SW480 (cell line): ENCODE results near the gene SLC6A17.

Experiments used
- DNase-seq: peaks from one replicate; pipeline ENCODE4 v3.0.0-alpha.2; 2016; ENCODE audit warnings: low spot score

Gene SLC6A17

DNA sequence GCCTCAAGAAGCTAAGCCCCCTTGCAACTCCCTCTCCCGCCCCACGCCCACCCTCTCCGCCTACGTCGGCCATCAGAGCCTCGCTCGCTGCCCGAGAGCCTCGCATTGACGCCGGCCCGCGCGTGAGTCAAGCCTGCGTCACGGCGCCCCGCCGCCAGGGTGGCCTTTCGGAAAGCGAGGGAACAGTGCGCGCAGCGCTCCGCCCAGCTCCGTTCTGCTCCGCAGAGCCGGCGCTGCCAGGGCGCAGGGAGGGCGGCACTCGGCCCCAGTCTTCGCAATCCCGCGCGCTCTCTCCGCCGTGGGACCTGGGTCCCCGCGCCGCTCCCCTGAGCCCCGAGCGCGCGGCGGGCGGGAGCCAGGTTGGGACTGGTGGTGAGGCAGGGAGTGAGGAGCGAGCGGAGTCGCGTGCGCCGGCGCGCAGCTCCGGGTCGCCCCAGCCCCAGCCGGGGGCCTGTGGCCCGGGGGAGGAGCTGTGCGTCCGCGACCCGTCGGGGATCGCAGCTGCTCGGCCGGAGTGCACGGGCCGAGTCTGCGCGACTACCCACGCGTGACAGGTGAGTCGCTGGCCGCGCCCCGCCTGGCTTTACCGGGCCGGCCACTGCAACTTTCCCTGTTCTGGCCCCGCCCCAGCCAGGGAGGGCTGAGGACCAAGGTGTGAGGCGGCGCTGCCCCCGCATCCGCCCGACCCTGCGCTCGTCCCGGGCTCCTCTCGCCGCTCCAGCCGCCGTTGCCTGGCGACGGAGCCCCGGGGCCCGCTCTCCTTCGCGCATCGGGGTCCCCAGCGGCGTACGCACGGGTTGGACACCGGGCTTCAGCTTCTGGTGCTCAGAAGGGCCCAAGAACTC, at the start of gene SLC6A17:
SLC6A17 (plus strand) TSS at position 165 of the 845 bp plus-strand sequence. CDS start 16,436 bp downstream, outside the sequence.
- DNase-seq = no peak

DNA sequence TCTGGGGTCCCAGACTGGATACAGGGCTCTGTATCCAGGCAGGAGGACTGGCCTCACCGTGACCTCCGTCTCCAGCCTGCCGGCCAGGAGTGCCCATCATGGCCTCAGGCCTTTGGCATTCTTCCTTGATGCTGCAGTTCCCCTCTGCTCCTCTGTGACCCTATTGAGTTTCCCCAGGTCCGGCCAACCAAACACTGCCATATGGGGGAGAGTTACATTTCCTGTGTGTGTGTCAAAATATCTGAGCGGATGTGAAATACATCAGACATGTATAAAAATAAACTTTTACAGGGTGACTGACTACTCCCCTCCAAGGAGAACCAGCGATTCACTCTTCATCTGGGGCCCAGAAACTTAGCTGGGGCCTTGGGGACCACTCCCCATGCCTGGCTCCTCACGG, 48.2 kb upstream of the SLC6A17 start:
- no peak for DNase-seq

DNA sequence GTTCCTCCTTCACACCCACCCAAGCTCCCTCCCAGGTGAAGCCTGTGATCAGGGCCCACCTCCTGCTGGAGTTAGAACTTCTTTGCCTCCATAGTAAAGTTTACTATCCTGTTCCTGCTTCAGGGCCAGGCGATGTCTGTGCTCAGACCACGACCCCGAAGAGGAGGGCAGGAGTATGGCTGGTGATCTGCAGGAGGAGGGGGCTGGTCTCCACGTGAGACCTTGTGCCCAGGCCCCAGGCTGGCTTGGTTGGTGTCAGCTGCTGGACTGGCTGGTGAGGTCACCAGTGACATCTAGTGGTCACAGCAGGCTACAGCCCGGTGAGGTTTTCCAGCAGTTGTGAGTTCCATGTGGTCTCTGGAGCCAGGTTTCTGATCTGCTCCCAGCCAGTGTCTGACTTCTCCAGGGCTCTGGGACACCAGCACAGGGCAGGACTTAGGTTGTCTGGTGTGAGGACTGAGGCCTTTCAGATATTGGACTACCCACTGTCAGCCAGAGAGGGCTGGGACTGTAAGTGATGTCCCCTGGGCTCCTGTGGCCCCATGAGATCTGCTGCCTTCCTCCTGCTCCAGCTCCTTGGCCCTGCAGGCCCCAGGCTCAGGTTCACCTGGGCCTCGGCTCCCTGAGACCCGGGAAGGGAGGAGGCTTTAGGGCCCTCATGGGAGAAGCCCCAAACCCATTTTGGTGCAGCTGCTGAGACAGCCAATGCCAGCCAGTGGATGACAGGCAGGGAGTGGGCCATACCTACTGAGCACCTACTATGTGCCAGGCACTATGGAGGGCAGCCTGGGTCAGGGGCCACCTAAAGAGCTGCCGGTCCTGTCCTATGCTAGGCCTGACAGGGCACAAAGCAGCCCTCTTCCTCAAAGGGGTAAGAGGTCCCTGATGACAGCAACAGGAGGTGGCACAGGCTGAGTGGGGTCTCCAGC, 44.0 kb upstream of the SLC6A17 start:
- DNase-seq = peak; percentile 54

DNA sequence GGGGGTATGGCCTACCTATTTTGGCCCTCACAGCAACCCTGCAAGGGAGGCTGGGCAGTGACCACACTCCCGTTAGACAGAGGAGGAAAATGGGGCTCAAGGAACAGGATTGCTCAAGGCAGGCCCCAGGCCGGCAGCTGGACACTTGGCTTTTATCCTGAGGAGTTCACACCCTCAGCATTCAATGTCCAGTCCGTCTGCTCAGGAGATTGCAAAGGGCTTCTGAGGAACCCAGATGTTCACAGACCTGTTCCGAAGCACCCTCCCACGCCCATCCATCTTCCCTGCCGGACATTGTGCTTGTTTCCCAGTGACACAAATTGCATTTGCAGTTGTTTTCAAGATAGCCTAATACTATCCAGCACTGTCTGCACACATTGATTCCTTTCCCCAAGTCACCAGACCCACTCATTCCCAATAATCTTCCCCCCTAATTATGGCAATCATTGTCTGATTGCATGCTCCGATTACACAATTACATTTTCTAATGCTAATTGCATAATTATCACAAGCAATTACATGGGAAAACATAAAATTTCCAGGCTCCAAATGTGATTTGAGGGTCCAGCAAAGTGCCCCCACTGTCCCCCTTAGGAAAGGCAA, 42.3 kb upstream of the SLC6A17 start:
- DNase-seq = no peak

DNA sequence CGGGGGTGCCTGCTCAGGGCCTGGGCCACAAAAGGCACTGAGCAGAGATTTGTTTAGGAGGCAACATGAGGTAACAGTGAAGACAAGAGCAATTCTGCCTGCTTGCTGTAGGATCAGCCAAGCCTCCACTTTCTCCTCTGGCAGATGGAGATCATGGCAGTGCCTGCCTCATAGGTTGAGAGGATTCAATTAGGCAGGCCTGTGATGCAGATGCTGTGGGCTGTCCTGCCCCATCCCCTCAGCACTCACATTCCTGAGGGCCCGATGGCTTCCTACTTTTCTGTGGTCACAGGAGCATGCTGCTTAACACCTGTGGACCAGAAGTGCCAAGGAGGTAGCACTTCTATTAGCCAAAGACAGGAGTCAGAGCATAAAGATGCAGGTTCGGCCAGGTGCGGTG, 39.2 kb upstream of the SLC6A17 start:
- DNase-seq = no peak

DNA sequence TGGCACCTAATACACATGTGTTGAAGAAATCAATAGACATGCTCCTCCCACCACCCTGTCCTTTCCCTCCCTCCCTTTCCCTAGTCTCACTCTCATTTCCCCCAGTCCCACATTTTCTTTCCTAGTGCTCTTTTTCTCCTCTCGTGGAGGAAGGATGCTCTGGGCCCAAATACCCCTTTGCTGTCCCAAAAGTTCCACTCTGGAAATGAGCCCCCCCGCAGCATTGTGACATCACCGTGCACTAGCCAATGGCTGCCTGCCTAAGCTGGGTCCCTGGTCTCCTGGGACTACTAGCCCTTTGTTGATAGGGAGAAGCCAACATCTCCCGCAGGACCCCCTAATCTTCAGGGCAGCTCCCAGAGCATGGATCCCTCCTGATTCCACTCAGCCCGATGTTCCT, 38.2 kb upstream of the SLC6A17 start, which contains the start of gene UBL4B:
UBL4B (plus strand) TSS at position 301 of the 400 bp plus-strand sequence; CDS start at position 393, 92 bp downstream.
- no peak for DNase-seq

DNA sequence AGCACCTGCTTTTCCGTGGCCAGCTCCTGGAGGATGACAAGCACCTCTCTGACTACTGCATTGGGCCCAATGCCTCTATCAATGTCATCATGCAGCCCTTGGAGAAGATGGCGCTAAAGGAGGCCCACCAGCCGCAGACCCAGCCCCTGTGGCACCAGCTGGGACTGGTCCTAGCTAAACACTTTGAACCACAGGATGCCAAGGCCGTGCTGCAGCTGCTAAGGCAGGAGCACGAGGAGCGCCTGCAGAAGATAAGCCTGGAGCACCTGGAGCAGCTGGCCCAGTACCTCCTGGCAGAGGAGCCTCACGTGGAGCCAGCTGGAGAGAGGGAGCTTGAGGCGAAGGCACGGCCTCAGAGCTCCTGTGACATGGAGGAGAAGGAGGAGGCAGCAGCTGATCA, 37.6 kb upstream of the SLC6A17 start:
- no peak for DNase-seq

DNA sequence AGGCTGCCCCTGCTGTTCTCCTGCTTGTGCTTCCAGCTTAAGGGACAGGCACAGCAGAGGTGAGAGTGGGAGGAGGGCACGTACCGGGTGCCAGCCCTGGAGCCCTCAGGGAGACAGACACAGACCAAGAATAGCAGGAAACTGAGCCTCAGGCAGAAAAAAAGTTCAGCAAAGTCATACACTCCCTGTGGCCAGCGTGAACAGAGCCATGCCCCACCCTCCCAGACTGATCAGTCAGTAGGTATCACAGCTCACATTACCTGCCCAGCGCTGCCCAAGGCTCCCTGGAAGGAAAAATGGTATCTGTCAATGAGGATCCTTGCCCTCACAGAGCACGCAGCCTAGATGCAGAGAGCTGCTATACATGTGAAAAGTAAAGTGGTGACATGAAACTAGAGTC, 36.7 kb upstream of the SLC6A17 start:
- DNase-seq = no peak

DNA sequence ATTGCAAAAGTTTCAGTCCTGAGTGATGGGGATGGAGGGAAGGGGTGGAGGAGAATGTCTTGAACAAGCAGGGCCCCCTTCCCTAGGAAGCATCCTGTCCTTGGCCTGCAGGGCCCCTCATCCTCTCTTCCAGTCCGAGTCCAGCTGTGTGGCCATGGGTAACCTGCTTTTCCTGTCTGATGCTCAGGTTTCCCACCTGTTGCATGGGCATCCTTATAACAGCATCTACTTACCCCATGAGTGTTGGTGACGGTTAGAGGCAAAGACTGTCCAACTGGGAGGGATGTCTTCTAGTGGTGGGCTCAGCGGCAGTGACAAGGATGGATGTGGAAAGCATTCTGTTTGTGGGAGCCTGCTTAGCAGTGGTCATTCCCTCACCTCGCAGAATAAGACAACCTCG, 36.1 kb upstream of the SLC6A17 start:
- DNase-seq = no peak

DNA sequence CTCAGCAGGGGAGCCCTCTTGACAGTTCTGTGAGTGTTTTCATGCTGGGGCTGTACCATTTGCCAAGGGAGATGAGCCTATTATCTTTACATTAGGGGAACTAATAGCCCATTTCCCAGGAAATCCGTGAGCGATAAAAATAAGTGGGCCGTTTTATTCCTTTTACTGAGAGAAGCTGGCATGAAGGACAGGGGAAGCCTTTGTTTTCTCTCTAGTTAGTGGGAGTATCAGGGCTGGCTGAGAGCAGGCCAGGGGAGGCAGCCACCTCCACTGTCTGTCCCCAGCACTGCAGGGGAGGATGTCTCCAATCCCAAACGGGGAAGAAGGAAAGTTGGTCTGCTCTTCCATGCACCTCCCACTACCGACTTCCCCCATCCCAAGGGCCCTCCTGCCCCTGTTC, 35.5 kb upstream of the SLC6A17 start:
- DNase-seq = no peak

DNA sequence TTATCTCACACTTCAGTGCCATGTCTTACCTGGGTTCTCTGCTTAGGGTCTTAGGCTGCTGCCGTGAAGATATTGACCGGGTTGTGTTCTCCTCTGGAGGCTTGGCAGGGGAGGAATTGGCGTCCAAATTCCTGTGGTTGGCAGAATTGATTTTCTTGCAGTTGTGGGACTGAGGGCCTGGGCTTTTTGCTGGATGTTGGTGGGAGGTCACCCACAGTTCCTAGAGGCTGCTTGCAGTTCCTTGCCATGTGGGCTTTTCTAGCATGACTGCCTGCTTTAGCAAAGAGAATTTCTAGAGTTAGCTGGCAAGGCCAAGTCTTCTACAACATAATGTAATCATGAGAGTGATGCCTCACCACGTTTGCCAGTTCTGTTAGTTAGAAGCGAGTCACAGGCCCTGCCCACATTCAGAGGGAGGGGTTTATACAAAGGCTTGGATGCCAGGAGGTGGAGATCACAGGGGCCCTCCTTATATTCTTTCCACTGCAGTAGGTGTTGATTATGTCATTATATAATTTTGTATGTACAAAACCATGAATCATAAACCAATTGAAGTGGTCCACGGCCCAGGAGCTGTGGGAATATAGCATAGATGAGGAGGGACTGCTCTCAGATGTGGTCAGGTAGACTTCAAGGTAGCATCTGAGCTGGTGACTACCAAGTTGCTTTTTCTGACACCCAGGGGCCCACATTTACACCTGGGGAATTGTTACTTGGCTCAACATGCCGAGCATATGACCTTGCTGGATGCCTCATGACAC, 31.5 kb upstream of the SLC6A17 start:
- peak; percentile 93 for DNase-seq

DNA sequence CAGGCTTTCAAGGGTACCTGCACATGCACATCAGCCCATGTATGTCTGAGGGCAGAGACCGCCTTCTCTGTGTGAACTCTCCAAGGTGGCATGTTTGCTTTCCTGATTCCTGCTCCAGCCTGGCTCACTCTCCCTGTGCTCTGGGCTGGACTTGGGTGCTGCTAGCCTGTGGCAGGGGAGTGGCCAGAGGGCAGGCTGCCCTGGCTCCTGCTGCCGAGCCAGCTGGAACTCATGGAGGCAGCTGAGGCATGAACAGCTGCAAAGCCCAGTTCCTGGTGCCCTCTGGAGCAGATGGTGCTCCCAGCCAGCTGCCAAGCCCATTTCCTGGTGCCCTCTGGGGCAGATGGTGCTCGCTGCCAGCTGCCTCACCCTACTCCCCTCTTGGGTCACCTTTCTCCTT, 30.5 kb upstream of the SLC6A17 start:
- DNase-seq = peak; percentile 27

DNA sequence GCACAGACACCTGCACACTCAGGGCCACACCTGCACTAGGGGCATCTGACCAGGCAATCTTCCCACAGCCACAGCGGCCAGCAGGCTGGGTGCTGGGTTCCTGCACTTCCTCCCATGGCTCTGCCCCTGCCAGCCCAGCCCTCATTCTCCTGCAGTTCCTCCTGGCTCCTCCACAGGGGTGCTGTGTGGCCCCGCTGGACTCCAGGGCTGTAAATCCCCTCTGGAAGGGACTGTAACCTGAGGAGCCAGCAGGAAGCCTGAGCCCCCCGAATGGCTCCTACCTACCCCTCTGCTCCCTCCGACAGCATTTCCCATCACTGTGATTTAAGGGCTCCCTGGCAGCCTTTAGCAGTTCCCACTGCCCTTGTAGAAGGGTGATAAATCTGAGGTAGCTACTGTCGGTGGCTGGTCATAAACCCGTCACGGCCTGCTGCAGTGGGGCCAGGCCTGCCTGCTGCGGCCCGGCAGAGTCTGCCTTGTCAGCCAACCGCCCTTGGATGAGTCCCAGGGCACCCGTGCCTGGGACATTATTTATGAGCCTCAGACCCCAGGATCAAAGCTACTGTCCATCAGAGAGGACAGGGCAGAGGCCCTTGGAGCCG, 29.2 kb upstream of the SLC6A17 start:
- DNase-seq = no peak

DNA sequence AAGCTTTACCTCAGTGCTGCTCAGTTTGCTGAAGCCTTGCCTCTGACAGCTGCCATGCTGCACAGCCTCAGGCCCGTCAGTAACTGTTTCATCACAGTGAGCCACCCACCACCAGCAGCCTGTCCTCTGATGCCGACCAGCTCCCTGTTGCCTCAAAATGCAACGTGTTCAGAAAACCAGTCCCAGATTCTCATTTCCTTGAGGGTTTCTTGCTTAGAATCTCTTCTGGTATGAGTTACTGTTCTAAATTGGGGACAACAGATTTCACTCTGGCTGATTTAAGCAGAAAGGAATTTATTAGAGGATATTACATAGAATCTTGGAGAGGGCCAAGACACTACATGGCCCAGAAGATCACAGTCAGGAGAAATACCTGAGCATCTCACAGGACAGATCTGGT, 27.1 kb upstream of the SLC6A17 start:
- no peak for DNase-seq

DNA sequence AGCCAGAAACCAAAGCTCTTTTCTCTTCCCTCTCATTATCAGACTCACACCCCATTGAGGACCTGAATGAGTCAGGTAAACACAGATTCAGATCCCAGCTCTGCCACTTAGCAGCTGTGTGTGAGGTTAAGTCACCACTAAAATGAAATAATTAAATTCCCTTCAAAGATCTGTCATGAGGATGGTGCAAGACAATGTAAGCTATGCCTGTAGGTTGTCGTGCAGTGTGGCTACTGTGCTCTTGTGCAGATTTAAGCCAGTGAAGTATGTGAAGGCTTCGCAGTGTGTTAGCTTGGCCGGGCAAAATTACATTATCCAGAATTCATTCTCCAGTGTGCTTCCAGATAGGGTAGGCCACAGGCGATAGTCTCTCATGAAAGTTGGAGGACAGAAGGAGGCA, 24.5 kb upstream of the SLC6A17 start:
- DNase-seq = peak; percentile 5

DNA sequence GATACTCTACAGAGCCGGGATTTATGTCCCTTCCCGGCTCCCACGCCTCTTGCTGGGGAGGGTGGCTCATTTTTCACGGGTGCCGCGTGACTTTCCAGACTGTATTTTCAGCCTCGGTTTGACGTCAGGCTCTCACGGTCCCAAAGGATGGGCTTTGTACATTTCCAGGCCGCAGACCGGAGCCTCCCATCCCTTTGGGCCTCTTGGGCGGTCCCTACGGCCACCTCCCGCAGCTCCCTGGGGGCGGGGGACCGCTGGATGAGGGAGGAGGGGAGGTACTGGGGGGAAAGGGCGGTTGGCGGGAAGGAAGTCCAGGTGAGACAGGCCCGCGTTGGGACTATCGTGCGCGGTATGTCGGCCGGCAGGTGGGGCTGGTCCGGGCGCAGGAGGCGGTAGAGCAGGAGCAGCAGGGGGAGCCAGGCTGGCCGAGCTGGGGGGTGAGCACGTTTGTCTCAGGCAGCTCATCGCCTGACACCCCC, 20.1 kb upstream of the SLC6A17 start:
- no peak for DNase-seq

DNA sequence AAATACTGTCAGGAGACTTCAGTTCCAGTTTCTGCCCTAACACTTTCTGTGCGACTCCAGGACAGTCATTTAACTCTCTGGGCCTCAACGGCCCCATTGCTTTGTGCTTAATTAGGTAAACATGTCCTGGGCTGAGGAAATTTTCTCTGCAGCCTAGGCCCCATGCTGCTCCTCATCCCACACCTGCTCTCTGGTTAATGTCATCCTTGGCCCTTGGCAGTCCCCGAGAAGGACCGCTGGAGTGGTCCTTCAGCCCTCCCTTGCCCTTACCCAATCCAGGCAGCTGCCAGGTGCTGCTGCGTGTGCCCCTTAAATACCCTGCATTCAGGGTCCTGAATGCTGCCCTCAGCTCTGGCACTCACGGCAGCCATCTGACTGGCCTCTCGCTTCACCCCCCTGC, 19.3 kb upstream of the SLC6A17 start:
- DNase-seq = no peak

DNA sequence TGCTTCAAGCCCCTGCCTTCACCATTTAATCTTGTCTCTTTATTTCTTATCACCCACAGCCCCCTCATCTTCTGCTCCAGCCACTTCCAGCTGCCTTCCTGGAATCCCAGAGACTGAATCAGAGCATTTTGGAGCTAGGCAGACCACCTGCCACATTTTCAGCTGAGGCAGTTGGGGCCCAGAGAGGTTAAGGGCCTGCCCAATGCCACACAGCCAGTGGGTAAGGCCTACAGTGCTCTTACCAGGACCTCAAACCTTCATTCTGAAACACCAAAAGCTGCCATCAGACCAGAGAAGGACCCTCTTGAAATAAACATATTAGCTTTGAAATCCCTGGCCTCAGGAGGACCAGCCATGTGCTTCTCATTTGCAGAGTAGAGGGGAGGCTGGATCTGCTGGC, 17.6 kb upstream of the SLC6A17 start:
- no peak for DNase-seq

DNA sequence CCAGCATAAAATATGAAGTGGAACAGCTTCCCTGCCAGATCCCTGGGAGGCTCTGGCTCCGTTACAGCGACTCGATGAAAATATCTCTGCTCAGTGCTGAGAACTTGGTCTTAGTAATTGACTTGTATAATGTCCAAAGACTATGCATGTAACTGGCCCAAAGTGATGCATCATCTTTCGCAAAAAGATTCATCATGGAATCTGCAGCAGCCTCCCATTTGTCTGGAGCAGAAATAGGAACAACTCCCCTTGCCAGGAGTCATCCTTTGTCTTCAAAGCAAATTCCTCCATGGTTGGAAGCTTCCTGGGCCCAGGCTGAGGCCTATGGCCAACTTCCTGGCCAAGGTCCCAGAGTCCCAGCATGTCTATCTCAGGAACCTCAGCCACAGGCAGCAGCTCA, 16.9 kb upstream of the SLC6A17 start:
- no peak for DNase-seq

DNA sequence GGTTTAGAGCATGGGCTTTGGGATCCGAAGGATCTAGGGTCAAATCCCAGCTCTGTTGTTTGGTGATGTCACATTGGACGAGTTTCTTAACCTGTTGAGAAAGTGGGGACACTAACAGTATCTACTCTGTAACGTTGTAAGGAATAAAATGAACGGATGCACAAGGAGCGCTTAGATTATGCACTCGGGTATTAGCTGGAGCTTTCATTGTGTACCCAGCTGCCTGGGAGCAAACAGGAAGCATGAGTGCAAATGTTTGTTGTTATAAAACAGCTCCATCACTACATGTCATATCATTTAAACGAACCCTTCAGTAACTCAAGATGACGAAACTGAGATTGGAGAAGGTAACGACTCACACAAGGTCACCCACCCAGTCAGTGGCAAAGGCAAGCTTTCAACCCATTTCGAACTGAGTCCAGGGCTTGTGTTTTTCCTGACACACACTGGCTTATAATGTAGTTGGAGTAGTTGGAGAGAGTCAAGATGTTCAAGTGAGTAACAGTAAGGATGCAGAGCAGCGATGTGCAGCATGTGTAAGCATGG, 16.2 kb upstream of the SLC6A17 start:
- no peak for DNase-seq

DNA sequence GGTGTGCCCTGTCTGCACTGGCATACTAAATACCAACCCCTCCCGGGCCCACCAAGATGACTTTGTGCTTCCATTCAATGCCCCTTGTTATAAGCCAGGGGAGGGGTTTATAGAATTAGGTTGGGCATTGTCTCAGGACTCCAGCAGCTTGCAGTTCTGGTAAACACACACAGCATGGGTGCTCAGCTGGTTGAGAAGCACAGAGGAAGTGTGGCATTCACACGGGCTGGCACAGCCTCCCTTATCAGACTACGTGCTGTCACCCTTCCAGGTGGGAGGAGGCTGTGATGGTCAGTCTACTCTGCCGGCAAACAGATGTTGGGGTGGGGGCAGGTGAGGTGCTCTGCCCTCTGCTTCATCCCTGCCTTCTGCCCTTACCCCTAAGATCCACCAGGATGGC, 15.0 kb upstream of the SLC6A17 start:
- DNase-seq = no peak
